Measurements from ENCODE around the gene AIF1. TPM values are rescaled to one million over a fixed set of nuclear protein-coding genes. Genes with fewer than 3 reads are reported as not detected.
A peak's percentile ranks its signal among the peaks of the same experiment; 100 is the strongest.

Gene AIF1
- total RNA-seq, 4 donors from 2014 or later = 2.6 to 16.3 (median 5.8) TPM

DNA sequence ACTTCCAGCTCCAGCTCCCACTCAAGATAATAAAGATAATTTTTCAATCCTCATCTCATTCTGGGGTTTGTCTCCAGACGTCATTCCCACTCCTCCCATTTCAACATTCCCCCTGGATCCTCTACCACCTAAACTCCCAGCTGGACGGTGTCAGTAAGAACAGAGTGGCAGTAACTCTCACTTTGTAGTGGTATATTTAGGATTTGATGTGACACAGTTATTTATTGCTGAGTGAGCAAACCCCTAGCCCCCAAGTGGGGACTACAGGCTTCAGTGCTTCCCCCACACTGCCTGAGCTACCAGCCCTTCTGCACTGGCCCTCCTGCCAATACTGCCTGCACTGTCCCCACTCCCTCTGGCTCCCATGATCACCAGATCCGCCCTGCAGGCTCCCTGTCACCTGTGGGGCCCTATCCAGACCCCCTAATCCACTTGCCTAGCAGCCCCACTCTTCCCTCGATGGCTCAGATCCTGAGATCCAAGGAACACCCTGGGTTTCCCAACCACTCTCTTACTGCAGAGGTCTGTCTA lies 43.2 kb downstream of the AIF1 start:
- no peaks in the 10 kb centered on the region for H3K9me3 ChIP-seq
- H3K4me1 ChIP-seq = peaks cover 47% of the 10 kb centered on the region
- no peak for DNase-seq (ENCODE audit: low spot score in 2 of 2)
- no peak overlapping the region for H3K4me3 ChIP-seq
- H3K27me3 ChIP-seq = no peaks in the 10 kb centered on the region
- TF ChIP-seq POLR2A (IDR thresholded peaks at IDR 0.05) (no peak), POLR2AphosphoS5 (IDR thresholded peaks at IDR 0.05) (no peak), EP300 (IDR thresholded peaks at IDR 0.05) (no peak)
- TF ChIP-seq, protein P1, sequence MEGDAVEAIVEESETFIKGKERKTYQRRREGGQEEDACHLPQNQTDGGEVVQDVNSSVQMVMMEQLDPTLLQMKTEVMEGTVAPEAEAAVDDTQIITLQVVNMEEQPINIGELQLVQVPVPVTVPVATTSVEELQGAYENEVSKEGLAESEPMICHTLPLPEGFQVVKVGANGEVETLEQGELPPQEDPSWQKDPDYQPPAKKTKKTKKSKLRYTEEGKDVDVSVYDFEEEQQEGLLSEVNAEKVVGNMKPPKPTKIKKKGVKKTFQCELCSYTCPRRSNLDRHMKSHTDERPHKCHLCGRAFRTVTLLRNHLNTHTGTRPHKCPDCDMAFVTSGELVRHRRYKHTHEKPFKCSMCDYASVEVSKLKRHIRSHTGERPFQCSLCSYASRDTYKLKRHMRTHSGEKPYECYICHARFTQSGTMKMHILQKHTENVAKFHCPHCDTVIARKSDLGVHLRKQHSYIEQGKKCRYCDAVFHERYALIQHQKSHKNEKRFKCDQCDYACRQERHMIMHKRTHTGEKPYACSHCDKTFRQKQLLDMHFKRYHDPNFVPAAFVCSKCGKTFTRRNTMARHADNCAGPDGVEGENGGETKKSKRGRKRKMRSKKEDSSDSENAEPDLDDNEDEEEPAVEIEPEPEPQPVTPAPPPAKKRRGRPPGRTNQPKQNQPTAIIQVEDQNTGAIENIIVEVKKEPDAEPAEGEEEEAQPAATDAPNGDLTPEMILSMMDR (IDR thresholded peaks at IDR 0.05) = no peak
- H3K27ac ChIP-seq = no peak overlapping the region
- WGBS = 86% methylated on average over 4 of the region's 4 CpGs
- H3K36me3 ChIP-seq = peaks cover 7% of the 10 kb centered on the region

GRCh38 chr6:31658983-31659648 lies 44.1 kb downstream of the AIF1 start:
- WGBS = 85% methylated on average over 9 of the region's 13 CpGs
- no peak for DNase-seq (ENCODE audit: low spot score in 2 of 2)
- Histone ChIP-seq H3K36me3 (peaks cover 7% of the 10 kb centered on the region), H3K4me3 (peak overlapping the region; percentile 65), H3K4me1 (peaks cover 49% of the 10 kb centered on the region), H3K27ac (peak overlapping the region; percentile 87), H3K27me3 (no peaks in the 10 kb centered on the region), H3K9me3 (no peaks in the 10 kb centered on the region)
- TF ChIP-seq POLR2AphosphoS5 (IDR thresholded peaks at IDR 0.05) = no peak
- TF ChIP-seq, protein P1 (IDR thresholded peaks at IDR 0.05) = no peak
- no peak for TF ChIP-seq POLR2A (IDR thresholded peaks at IDR 0.05)
- TF ChIP-seq EP300 (IDR thresholded peaks at IDR 0.05) = no peak

DNA sequence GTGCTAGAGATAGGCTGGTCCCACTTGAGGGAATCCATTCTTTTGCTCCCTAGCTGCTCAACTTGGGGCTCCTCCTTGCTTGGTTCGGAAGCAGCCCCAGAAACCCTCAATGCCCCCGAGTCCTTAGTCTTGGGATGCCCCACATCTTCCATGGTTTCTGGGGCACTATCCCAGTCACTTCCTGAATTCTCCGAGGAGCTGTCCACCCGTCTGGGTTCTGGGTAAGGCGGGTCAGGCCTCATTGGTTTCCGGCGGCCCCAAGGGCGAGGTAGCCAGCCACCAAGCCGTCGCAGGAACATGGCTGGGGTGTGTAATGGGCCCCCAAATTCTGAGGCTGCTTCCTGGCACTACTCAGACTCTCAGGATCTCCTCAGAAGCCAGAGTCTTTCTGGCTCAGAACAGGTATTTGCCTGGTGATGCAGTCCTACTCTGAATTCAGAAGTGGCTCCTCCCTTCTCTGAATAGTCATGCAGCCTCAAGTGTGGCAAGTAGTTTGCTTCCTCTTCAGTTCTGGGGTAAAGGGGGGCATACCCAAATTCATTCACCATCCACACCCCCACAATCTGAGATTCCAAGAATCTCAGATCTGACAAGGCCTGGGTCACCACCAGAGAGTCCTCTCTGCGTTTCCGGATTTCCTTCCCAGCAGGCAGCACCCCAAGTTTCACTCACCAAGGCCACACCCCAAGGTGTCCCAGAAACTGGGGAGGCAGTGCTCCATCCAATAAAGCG lies 44.8 kb downstream of the AIF1 start:
- Histone ChIP-seq H3K4me1 (peaks cover 53% of the 10 kb centered on the region), H3K9me3 (no peaks in the 10 kb centered on the region), H3K36me3 (peaks cover 7% of the 10 kb centered on the region), H3K27ac (peak overlapping the region; percentile 87), H3K27me3 (no peaks in the 10 kb centered on the region), H3K4me3 (peak overlapping the region; percentile 65)
- TF ChIP-seq POLR2AphosphoS5 (IDR thresholded peaks at IDR 0.05) (no peak), POLR2A (IDR thresholded peaks at IDR 0.05) (no peak)
- TF ChIP-seq, protein P1 (IDR thresholded peaks at IDR 0.05) = no peak
- WGBS = 14% methylated on average over 10 of the region's 13 CpGs
- DNase-seq (ENCODE audit: low spot score in 2 of 2) = no peak

- Histone ChIP-seq H3K9me3 (no peaks in the 10 kb centered on the region), H3K36me3 (peaks cover 7% of the 10 kb centered on the region), H3K27ac (peak within 1 kb of the TSS; percentile 87), H3K4me1 (peaks cover 58% of the 10 kb centered on the region), H3K27me3 (no peaks in the 10 kb centered on the region), H3K4me3 (peak within 1 kb of the TSS; percentile 65)
- TF ChIP-seq POLR2AphosphoS5 (IDR thresholded peaks at IDR 0.05) = peak in 2 of 3 donors; percentile 17 to 34
- no peak for TF ChIP-seq EP300 (IDR thresholded peaks at IDR 0.05)
- TF ChIP-seq, protein P1 (IDR thresholded peaks at IDR 0.05) = no peak
- TF ChIP-seq POLR2A (IDR thresholded peaks at IDR 0.05) = peak; percentile 39 to 89
- DNase-seq (ENCODE audit: low spot score in 2 of 2) = peak; percentile 93 to 95
- WGBS = under 1% methylated on average over 21 of the region's 52 CpGs
These were observed 45.6 kb downstream of the AIF1 start, which contains the start of gene C6orf47 for GRCh38 chr6:31660381-31661261. Gene C6orf47, minus strand, starts transcription at chr6:31660778. Its CDS starts 831 bp downstream, at chr6:31659947.
